DMS114 treated with DMSO at 0.1 percent for 48 hours (cell line): Measurements from ENCODE around the gene CARD18.

Source experiments
- DNase-seq: peaks from one replicate; lab custom pipeline; 2025; ENCODE audit not compliant: unreplicated experiment; lab: John Stamatoyannopoulos, UW

Gene CARD18

GRCh38 chr11:105139669-105140068 lies at the start of gene CARD18:
TSS of gene CARD18 (minus strand) at chr11:105139769. CDS start at chr11:105139726, 43 bp downstream.
- DNase-seq: no peak

GRCh38 chr11:105183987-105184386 lies 44.4 kb upstream of the CARD18 start:
- no peak for DNase-seq

- DNase-seq: no peak
Measured at GRCh38 chr11:105183426-105183825, 43.9 kb upstream of the CARD18 start.

- no peak for DNase-seq
Measured at GRCh38 chr11:105181521-105181920, 42.0 kb upstream of the CARD18 start.

- DNase-seq: no peak
Measured at GRCh38 chr11:105181100-105181499, 41.5 kb upstream of the CARD18 start.

GRCh38 chr11:105179542-105180278 lies 40.1 kb upstream of the CARD18 start:
- no peak for DNase-seq

- DNase-seq: no peak
Measured at GRCh38 chr11:105177658-105178057, 38.1 kb upstream of the CARD18 start.

GRCh38 chr11:105168457-105168856 lies 28.9 kb upstream of the CARD18 start:
- DNase-seq: no peak

- no peak for DNase-seq
Measured at GRCh38 chr11:105167244-105167643, 27.7 kb upstream of the CARD18 start.

- no peak for DNase-seq
Measured at GRCh38 chr11:105164208-105164607, 24.6 kb upstream of the CARD18 start.

- no peak for DNase-seq
Measured at GRCh38 chr11:105162506-105162905, 22.9 kb upstream of the CARD18 start.

- DNase-seq: no peak
Measured at GRCh38 chr11:105158436-105158835, 18.9 kb upstream of the CARD18 start.

GRCh38 chr11:105156720-105157119 lies 17.2 kb upstream of the CARD18 start:
- DNase-seq: no peak

GRCh38 chr11:105156231-105156630 lies 16.7 kb upstream of the CARD18 start:
- DNase-seq: no peak

- no peak for DNase-seq
Measured at GRCh38 chr11:105155679-105156078, 16.1 kb upstream of the CARD18 start.

GRCh38 chr11:105153392-105153791 lies 13.8 kb upstream of the CARD18 start:
- no peak for DNase-seq

GRCh38 chr11:105152560-105152959 lies 13.0 kb upstream of the CARD18 start:
- DNase-seq: no peak

- no peak for DNase-seq
Measured at GRCh38 chr11:105152021-105152512, 12.5 kb upstream of the CARD18 start.

- DNase-seq: no peak
Measured at GRCh38 chr11:105149477-105149876, 9.9 kb upstream of the CARD18 start.

- no peak for DNase-seq
Measured at GRCh38 chr11:105148241-105148640, 8.7 kb upstream of the CARD18 start.

- DNase-seq: no peak
Measured at GRCh38 chr11:105144887-105145286, 5.3 kb upstream of the CARD18 start.

- DNase-seq: no peak
Measured at GRCh38 chr11:105142167-105142566, 2.6 kb upstream of the CARD18 start.

GRCh38 chr11:105137286-105137685 lies 2.3 kb downstream of the CARD18 start:
- no peak for DNase-seq
